ENCODE data around the gene TCF4.

- TF ChIP-seq EZH2 (IDR thresholded peaks at IDR 0.05; ENCODE audit: low read length): no peak
- TF ChIP-seq CTCF (optimal IDR thresholded peaks at IDR 0.05 in 1 of 3, IDR thresholded peaks at IDR 0.05 in 1 of 3, conservative IDR thresholded peaks at IDR 0.05 in 1 of 3; ENCODE audit: extremely low read depth in 1 of 3, insufficient read depth in 2 of 3, low read length in 3 of 3): no peak
These were observed 4.1 kb upstream of the TCF4 start for GRCh38 chr18:55592106-55592505.

All from keratinocyte (primary cell).